ENCODE data around the gene TRIM25. TPM values are rescaled to one million over a fixed set of nuclear protein-coding genes. Genes with fewer than 3 reads are reported as not detected.

TRIM25 gene
- total RNA-seq, 1 experiment from 2014 or later: 23.8 TPM

GRCh38 chr17:56867948-56868376 lies 45.9 kb downstream of the TRIM25 start:
- no peak for DNase-seq (ENCODE audit: low spot score)

- no peak for DNase-seq (ENCODE audit: low spot score)
Measured at GRCh38 chr17:56866496-56866895, 47.4 kb downstream of the TRIM25 start.

- no peak for DNase-seq (ENCODE audit: low spot score)
Measured at GRCh38 chr17:56866076-56866475, 47.8 kb downstream of the TRIM25 start.

- no peak for DNase-seq (ENCODE audit: low spot score)
Measured at GRCh38 chr17:56863974-56864373, 49.9 kb downstream of the TRIM25 start.

- DNase-seq (ENCODE audit: low spot score): no peak
Measured at GRCh38 chr17:56861899-56862298, 52.0 kb downstream of the TRIM25 start.

- no peak for DNase-seq (ENCODE audit: low spot score)
Measured at GRCh38 chr17:56851008-56851407, 62.8 kb downstream of the TRIM25 start.

- no peak for DNase-seq (ENCODE audit: low spot score)
Measured at GRCh38 chr17:56850591-56850990, 63.3 kb downstream of the TRIM25 start.

- no peak for DNase-seq (ENCODE audit: low spot score)
Measured at GRCh38 chr17:56849131-56849530, 64.7 kb downstream of the TRIM25 start.

GRCh38 chr17:56847106-56847505 lies 66.7 kb downstream of the TRIM25 start:
- no peak for DNase-seq (ENCODE audit: low spot score)

- DNase-seq (ENCODE audit: low spot score): no peak
Measured at GRCh38 chr17:56845934-56846333, 67.9 kb downstream of the TRIM25 start.

- DNase-seq (ENCODE audit: low spot score): no peak
Measured at GRCh38 chr17:56842577-56842976, 71.3 kb downstream of the TRIM25 start.

- no peak for DNase-seq (ENCODE audit: low spot score)
Measured at GRCh38 chr17:56838687-56839086, 75.2 kb downstream of the TRIM25 start.

Other genes starting within 250 kb of the TRIM25 start
- 0.41 and 0.72 TPM in 2 replicates for gene C17orf67, start 80.1 kb downstream of the TRIM25 start, total RNA-seq (2014; rRNA removed; shearing (Covaris generic))
- 0.37 and 0.64 TPM in 2 replicates for gene DGKE, start 79.9 kb downstream of the TRIM25 start, total RNA-seq (2014; rRNA removed; shearing (Covaris generic))
- gene COIL, start 47.0 kb upstream of the TRIM25 start, total RNA-seq (2014; rRNA removed; shearing (Covaris generic)): 20.2 and 23.0 TPM in 2 replicates
- gene SCPEP1, start 64.1 kb upstream of the TRIM25 start, total RNA-seq (2014; rRNA removed; shearing (Covaris generic)): 156 and 191 TPM in 2 replicates
- 14.3 and 19.9 TPM in 2 replicates for gene AKAP1, start 171.2 kb upstream of the TRIM25 start, total RNA-seq (2014; rRNA removed; shearing (Covaris generic))

Data from H4 (cell line).